Hypothalamus (tissue), 51 donors: Measurements from ENCODE around the gene NT5DC3.
"Not testable (repeated sequence)": the region's sequence is repeated elsewhere in the genome, so short reads cannot be mapped to it uniquely, and the experiment has no call there.

Experiments
- DNase-seq, 51 donors: peaks; one replicate each; lab custom pipeline; 2025; lab: John Stamatoyannopoulos, UW

The NT5DC3 gene

DNA sequence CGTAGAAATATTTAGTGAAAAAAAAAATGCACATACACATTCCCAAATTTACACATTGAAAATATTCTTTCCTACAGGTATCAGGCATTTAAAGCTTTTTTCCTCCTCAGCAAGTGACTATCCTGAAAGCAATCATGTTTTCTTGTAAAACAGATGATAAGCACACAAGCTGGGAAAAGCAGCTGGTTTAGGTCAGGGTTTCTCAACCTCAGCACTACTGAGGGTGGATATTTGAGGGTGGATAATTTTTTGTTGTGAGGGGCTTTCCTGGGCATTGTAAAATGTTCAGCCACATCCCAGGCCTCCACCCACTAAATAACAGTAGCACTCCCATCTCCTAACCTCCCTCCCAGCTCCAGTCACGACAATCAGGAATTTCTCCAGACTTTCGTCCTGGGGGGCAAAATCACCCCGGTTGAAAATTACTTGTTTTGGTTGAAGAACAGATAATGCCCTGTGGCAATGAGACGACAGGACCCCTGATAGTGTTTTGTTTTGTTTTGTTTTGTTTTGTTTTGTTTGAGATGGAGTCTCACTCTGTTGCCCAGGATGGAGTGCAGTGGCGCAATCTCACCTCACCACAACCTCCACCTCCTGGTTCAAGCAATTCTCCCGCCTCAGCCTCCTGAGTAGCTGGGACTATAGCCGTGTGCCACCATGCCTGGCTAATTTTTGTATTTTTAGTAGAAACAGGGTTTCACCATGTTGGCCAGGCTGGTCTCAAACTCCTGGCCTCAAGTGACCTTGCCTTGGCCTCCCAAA, 15.0 kb upstream of the NT5DC3 start:
- no peak for DNase-seq

DNA sequence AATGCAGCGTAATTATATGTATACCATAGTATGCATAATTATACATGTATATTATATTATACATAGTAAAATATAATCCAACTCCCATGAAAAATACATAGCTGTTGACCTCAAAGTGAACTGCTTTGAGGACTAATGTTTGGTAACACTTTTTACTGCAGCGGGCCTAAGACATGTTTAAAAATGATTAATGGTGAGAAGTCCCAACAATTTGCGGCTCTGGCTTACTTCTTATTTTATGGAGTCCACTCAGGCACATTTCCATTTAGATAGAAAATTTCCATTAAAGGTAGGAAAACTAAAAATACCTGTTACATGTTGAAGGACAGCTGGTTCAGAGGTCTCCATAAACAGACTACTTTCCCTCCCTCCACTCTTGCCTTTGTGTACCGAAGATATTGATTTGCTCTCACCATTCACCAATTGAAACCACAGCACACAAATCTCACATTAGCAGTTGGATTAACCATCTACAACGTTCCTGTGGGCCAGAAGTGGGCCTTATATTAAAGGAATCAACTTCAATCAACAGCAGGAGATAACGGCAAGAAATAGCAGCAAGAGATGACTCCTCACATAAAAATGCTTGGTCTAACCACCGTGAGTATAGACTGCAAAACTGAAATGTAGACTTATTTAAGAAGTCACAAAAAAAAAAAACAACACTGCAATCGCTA, 14.1 kb upstream of the NT5DC3 start:
- no peak for DNase-seq

DNA sequence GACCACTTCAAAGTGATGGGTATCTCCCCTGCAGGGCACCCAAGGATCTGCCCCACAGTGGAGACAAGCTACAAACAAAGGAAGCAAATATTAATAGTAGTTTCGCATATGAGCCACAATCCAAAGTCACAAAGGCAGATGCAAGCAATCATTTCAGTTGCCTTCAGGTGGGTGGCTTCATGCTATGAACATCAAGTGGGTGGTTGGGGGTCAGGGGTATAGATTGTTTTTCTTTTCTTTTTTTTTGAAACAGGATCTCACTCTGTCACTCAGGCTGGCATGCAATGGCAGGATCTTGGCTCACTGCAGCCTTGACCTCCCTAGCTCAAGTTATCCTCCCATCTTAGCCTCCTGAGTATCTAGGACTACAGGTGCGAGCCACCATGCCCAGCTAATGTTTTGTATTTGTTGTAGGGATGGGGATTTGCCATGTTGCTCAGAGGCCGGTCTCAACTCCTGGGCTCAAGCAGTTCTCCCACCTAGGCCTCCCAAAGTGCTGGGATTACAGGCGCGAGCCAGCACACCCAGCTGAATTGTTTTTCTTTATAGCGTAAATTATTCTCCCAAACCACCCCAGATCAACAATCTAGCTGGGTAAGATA, 13.4 kb upstream of the NT5DC3 start:
- DNase-seq, result no peak

DNA sequence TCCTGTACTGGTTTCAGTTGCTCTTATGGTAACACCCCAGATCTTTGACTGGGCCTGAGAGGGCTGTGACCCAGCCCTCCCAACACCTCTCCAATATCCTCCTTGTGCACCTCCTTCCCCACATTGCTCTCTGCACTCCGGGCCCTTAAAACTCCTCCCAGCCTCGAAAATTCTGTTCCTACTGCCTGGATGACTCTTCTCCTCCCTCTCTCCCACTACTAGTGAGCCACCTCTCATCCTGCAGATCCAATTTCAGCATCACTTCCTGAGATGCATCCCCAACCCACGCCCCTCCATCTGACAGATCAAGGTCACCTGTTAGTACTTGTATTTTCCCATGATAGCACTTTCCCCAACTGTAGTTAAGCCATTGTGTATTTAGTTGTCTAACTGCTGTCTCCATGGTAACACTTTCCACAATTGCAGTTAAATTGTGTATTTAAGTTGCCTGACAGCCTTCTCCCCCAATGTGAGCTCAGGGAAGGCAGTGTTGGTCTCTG, 11.5 kb upstream of the NT5DC3 start:
- peak in 2 of 51 donors; percentile 20 to 23 for DNase-seq

DNA sequence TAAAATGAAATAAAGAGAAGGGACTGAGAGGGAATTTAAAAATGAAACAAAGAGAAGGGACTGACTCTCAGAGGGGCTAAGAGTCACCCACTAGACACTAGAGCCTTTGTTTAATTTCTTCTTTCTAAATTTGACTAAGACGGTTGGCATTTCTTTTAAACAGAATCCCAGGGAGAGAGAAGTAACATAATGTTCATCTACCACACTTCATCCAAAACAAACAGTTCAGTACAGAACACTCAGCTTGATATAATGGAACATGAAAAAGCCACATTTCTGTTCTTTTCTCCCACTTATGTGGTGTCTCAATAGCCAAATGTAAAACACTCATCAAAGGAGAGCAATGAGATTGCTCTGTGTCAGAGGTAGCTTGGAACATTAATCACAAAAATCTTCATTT, 10.1 kb upstream of the NT5DC3 start:
- no peak for DNase-seq

DNA sequence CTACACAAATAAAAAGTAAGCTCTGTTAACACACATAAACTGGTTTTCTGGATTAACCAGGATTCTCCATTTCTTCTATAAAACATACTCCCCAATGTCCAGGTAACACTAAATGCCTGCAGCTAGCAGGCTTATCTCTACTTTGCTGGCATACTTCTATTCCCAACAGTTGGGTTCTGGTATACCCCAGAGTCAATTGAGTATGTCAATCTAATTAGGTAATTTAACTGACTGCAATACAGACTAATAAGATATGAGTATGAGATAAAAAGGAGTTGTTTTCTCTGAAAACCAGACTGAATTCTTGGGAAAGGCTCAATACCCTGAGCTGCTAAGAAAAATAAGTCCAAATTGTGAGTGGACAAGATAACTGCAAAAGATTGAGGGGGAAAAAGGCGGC, 9.4 kb upstream of the NT5DC3 start:
- DNase-seq, result no peak

DNA sequence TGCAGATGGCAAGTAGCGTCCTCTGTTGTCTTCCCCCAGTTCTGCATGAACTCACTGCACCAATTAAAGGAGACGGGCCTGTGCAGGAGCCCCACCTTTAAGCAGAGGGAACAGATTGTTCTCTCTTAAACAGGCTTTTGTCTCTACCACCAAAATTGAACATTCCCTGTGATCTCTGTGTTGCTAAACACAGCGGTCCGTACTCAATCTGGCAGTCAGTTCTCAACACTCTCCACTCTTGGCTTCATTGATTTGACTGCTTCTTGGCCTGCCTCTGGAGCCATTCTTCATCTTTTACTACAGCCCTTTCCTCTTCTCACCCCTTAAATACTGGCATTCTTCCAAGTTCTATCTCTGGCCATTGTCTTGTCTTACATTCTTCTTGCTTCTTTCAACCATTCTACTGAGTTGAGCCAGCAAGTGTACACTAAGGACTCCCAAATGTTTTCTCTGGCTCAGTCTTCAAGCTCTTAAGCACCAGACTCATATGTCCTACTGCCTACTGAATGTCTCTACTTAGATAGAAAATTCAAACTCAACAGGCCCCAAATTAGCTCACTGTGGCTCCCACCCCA, 8.0 kb upstream of the NT5DC3 start:
- peak in 1 of 51 donors; percentile 8 for DNase-seq

DNA sequence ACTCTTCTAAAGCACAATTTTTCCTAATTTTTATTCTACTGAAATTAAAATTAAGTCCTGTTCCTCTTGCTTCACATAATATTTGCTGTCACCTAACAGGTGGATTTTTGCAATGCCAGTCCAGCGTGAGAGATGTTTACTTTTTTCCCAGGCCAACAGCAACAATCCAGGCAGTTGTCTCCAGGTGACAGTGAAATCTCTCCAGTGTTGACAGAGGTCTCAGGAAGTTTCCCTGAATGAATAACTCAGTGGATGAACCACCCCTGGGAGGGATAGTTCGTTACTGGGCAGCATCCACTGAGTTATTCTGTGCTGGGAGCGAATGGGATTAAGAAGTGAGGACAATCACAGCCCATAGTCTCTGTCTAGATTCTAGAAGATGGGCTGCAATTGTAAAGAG, 7.1 kb upstream of the NT5DC3 start:
- no peak for DNase-seq

DNA sequence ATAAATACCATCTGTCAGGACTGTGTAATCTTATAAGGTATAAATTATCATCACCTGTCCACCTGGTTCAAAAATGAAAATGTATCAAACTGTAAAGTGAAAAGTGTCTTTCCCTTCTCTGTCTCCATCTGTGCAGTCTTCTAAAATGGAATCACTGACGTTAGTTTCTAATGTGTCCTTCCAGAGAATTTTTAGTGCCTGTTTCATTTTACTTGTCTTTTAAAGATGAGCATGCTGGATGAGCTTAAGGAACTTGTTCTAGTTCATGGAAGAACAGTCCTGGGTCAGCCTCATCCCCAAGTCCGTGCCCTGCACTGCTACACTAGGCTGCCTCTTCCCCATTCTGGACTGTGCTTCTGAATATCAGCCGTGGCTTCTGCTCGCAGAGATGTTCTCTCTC, 5.4 kb upstream of the NT5DC3 start:
- no peak for DNase-seq

DNA sequence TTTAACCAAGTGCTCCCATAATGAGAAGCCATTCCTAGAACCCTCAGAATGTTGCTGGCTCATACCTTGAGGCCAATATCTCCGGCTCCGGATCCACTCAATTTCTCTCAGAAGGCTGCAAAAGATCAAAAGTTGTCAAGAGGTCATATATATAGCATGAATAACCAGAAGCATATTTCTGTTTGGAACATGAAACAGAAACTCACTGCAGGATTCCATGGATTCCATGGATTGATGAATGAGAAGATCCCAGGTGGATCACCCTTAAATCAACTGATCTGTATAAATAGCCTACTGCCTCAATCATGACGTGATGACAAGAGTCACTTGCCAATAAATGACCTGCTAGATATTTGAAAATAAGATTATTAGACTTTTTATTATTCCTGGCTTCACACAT, 3.3 kb upstream of the NT5DC3 start:
- DNase-seq, result no peak

DNA sequence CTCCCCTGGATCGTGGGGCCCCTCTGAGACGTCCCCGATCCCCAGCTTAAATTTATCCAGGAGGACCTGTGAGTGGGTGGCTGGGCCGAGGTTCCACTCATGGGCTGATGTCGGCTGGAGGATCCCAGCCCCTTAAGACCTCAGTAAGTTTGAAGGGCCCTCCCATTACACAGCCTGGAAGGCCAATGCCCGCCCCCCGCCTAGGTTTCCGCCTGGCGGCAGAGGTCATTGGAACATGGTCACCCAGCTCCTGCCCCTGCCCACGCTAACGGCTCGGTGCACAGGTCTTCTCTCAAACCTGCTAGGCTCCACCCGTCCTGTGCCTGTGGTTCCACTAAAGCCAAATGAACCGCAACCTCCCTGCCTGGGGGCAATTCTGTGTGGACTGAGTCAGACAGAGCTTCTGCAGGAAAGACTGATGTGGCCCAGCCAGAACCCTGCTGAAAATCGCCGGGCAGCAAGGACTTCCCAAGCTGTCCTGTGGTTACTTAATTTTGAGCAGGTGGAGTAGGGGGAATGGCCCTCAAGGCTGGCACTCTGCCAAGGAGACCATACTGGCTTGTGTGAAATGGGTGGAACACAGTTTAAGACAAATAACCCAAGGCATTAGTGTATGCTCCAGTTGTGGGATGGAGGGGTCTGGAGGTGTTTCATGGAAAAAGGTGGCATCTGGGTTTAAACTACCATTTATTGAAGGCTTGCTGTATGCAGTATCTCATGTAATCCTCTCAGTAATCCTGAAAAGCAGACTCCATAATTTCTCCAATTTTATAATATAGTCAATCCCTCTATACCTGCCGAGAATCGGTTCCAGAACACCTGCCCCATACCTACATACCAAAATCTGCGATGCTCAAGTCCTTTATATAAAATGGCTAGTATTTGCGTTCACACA, 903 bp upstream of the NT5DC3 start:
- DNase-seq, result peak in 7 of 51 donors; percentile 16 to 46 (median 25)

DNA sequence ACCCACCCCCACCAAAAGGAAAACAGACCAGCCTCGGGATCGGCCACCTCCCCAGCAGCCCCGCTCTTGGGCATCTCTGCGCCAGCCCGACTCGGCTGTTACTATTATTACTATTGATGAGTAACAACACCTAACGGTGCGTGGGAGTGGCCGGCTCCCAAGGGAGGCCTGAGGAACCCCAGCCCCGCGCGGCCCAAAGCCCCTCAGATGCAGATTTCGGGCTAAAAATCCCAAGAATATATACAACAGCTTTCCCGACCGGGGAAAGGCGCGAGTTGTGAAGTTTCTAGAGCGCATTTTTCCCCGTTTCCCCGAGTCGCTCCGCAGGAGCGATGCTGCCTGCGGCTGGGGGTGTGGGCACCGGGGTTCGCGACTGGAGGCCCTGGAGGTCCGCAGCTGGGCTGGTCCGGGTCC, 565 bp downstream of the NT5DC3 start:
- DNase-seq, result peak in 5 of 51 donors; percentile 12 to 35 (median 20)

DNA sequence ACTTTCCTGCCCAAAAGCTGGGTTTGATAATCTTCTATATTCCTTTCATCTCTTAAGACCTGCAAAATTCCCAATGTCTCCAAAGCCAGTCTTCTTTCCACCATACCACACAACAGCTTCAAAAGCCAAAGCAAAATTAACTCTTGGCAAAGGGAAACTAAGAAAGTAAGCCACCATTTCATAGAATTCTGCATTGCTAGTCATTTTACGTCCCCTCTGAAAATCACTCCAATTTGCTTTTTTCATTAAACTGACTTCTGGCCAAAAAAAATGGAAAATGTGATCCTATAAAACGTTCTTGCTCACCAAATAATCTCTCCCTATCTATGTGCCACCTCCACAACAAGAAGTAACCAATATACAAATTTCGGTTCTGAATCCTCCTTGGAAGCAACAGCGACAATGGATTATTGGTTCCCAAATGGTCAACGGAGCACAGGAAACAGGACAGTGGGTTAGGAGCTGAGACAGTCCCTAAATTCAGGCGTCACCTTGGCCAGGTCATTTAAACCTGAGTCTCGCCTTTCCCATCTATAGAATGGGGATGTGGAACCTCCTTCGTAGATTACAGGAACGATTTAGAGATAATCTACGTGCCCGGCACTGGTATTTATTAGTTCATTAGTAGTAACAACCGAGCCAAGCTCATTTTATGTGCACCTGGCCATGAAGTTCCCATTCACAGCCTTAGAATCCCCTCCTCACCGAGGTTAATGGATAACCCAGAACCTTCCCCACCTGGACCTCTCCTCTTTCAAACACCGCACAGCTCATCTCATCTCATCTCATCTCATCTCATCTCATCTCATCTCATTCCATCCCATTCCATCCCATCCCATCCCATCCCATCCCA, 1.2 kb downstream of the NT5DC3 start:
- no peak for DNase-seq

DNA sequence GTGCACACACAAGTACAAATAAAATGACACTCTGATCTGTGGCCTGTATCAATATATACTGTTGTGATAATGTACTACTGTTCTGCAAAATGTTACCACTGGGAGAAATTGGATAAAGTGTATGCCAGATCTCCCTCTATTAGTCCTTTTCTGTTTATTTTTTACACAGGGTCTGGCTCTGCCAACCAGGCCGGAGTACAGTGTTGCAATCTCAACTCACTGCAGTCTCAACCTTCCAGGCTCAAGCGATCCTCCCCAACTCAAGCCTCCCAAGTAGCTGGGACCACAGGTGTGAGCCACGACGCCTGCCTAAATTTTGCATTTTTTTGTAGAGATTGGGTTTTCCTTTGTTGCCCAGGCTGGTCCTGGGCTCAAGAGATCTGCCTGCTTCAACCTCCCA, 1.9 kb downstream of the NT5DC3 start:
- no peak for DNase-seq

DNA sequence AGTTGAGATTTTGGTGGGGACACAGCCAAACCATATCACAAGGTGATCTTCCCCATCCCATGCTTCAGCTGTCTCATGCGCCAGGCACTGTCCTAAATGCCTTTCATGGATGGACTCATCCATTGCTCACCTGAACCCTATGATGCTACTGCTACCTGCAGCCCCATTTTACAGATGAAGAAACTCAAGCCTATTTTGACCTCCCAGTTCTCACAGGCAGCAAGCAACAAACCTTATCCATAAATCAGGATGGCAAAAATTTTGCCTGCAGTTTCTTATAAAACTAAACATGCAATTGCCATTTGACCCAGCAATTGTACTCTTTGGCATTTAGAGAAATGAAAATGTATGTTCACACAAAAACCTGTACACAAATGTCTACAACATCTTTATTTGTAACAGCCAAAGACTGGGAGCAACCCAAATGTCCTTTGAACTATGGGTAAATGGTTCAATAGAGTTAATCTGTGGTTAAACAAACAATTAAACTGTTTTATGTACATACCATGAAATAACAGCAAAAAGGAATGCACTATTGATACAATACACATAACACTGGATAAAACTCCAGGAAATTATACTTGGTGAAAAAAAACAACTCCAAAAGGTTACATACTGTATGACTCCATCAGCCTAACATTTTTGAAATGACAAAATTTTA, 2.6 kb downstream of the NT5DC3 start:
- DNase-seq, result no peak

DNA sequence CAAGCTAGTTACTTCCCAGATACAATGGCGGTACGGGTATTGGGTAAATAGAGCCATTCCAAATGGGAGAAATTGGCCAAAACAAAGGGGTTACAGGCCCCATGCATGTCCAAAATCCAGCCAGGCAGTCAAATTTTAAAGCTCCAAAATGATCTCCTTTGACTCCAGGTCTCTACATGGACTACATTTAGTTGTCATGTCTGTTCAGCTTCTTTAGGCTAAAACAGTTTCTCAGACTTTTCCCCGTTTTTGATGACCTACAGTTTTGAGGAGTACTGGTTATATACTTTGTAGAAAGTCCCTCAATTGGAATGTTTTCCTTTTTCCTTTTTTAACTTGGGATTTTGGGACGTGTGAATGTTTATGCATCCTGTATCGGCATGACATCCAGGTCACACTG, 4.7 kb downstream of the NT5DC3 start:
- no peak for DNase-seq

DNA sequence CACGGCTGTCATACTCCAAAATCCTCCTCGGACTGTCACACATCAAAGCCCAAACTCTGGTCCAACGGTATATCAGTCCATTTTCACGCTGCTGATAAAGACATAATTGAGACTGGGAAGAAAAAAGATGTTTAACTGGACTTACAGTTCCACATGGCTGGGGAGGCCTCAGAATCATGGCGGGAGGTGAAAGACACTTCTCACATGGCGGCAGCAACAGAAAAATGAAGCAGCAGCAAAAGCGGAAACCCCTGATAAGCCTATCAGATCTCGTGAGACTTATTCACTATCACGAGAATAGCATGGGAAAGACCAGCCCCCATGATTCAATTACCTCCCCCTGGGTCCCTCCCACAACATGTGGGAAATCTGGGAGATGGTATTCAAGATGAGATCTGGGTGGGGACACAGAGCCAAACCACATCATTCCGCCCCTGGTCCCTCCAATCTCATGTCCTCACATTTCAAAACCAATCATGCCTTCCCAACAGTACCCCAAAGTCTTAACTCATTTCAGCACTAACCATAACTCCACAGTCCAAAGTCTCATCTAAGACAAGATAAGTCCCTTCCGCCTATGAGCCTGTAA, 5.2 kb downstream of the NT5DC3 start:
- not testable (repeated sequence) for DNase-seq

DNA sequence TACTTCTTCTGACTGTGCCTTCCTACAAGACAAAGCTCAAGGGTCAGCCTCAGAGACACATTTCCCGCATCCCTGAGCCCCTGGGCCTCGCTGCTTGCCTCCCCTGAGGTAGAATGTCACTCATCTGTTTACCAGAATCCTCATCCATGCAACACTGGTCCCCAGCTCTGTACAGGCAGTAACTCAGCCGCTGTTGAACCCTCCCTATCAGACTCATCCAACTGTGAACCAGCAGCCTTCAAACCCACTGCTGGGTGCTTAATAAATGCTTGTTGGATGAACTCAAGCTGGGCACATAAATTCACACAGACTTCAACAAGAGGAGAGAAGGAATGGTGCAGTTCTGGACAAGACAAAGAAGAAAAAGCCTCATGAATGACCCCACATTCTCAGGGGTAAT, 6.1 kb downstream of the NT5DC3 start:
- no peak for DNase-seq

DNA sequence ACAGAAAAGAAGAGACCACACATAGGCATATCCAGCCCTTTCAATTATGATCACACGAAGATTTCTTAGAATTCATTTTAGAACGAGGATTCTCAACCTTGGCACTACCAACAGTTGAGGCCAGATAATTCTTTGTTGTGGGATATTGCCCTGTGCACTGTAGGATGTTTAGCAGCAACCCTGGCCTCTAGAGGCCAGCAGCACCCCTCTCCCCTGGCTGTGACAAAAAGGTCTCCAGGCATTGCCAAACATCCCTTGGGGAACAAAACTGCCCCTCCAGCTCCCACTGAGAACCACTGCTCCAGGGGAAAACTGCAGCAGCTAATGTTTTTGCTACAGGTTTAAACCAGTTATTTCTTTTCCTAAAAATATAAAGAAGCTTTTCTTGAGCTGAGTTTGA, 7.1 kb downstream of the NT5DC3 start:
- no peak for DNase-seq
